ENCODE results near the gene NACC1. TPM values are rescaled to one million over a fixed set of nuclear protein-coding genes. Genes with fewer than 3 reads are reported as not detected.

Gene NACC1
- total RNA-seq, 1 experiment from 2014 or later = 133 TPM

GRCh38 chr19:13093407-13094105 lies 24.5 kb upstream of the NACC1 start:
- POLR2A ChIA-PET (ENCODE audit: unreplicated experiment) = interaction anchor here (0.6 kb wide), 2 partner anchors 39 to 116 kb away, joined by 3 to 4 read pairs; no protein-coding TSS in a partner anchor
- Histone ChIP-seq H3K79me2 (ENCODE audit: low read depth) (no peaks in the 10 kb centered on the region), H3F3A (ENCODE audit: insufficient read depth, low read depth) (peaks cover 5% of the 10 kb centered on the region; the same call in 1 of the 2 replicates), H2AFZ (no peak overlapping the region), H3K36me3 (ENCODE audit: low read depth) (no peaks in the 10 kb centered on the region), H3K4me3 (no peak overlapping the region), H4K20me1 (ENCODE audit: insufficient read depth) (no peaks in the 10 kb centered on the region), H3K4me1 (replicated peaks; ENCODE audit: insufficient read depth) (peaks cover 9% of the 10 kb centered on the region; the same call in 1 of the 2 replicates), H3K27ac (no peak overlapping the region), H3K9me3 (ENCODE audit: insufficient read depth, low read depth) (no peaks in the 10 kb centered on the region), H3K27me3 (ENCODE audit: insufficient read depth, low read depth) (no peaks in the 10 kb centered on the region), H3K9me2 (ENCODE audit: insufficient read depth) (no peaks in the 10 kb centered on the region), H3K4me2 (peak overlapping the region; percentile 13; the same call in 1 of the 2 replicates)
- CTCF ChIA-PET = interaction anchor here (0.5 to 1.3 kb wide), 8 partner anchors 8 to 171 kb away, joined by 3 to 5 read pairs (median 4); no protein-coding TSS in a partner anchor
- DNase-seq = peak; percentile 75
- intact Hi-C loops (cut with micrococcal nuclease; ENCODE audit: unreplicated experiment) = loop anchor here (1.0 to 2.0 kb wide), 2 partner anchors 109 to 115 kb away; no protein-coding TSS in a partner anchor
- no TSS peak for BruUV-seq (replicated peaks)
- no peak for TF ChIP-seq EZH2 (IDR thresholded peaks at IDR 0.05; ENCODE audit: low read depth)
- peak; percentile 99 for TF ChIP-seq CTCF (conservative IDR thresholded peaks at IDR 0.05)

GRCh38 chr19:13094106-13094504 lies 24.0 kb upstream of the NACC1 start:
- no peaks in the 10 kb centered on the region for H3K36me3 ChIP-seq (ENCODE audit: low read depth)
- H3K27me3 ChIP-seq (ENCODE audit: insufficient read depth, low read depth) = no peaks in the 10 kb centered on the region
- no peaks in the 10 kb centered on the region for H4K20me1 ChIP-seq (ENCODE audit: insufficient read depth)
- CTCF ChIA-PET = interaction anchor here (0.5 to 1.3 kb wide), 9 partner anchors 8 to 187 kb away, joined by 3 to 5 read pairs (median 4); no protein-coding TSS in a partner anchor
- no peaks in the 10 kb centered on the region for H3K79me2 ChIP-seq (ENCODE audit: low read depth)
- no peaks in the 10 kb centered on the region for H3K9me2 ChIP-seq (ENCODE audit: insufficient read depth)
- peaks cover 9% of the 10 kb centered on the region; the same call in 1 of the 2 replicates for H3K4me1 ChIP-seq (replicated peaks; ENCODE audit: insufficient read depth)
- no peak for DNase-seq
- H3K4me2 ChIP-seq = peak overlapping the region; percentile 13; the same call in 1 of the 2 replicates
- TF ChIP-seq CTCF (conservative IDR thresholded peaks at IDR 0.05) (peak; percentile 34; the same call in 1 of the 2 replicates), EZH2 (IDR thresholded peaks at IDR 0.05; ENCODE audit: low read depth) (no peak)
- no TSS peak for BruUV-seq (replicated peaks)
- H3F3A ChIP-seq (ENCODE audit: insufficient read depth, low read depth) = peaks cover 5% of the 10 kb centered on the region; the same call in 1 of the 2 replicates
- intact Hi-C loops (cut with micrococcal nuclease; ENCODE audit: unreplicated experiment) = loop anchor here (2.0 kb wide), 1 partner anchor 109 kb away; no protein-coding TSS in a partner anchor
- POLR2A ChIA-PET (ENCODE audit: unreplicated experiment) = interaction anchor here (0.6 kb wide), 2 partner anchors 39 to 117 kb away, joined by 3 to 4 read pairs; no protein-coding TSS in a partner anchor
- H3K9me3 ChIP-seq (ENCODE audit: insufficient read depth, low read depth) = no peaks in the 10 kb centered on the region
- no peak overlapping the region for H2AFZ ChIP-seq
- no peak overlapping the region for H3K4me3 ChIP-seq
- no peak overlapping the region for H3K27ac ChIP-seq

GRCh38 chr19:13094771-13095392 lies 23.2 kb upstream of the NACC1 start:
- no peak for DNase-seq
- H3K4me2 ChIP-seq = no peak overlapping the region
- no peaks in the 10 kb centered on the region for H3K9me3 ChIP-seq (ENCODE audit: insufficient read depth, low read depth)
- TF ChIP-seq EZH2 (IDR thresholded peaks at IDR 0.05; ENCODE audit: low read depth) = no peak
- TF ChIP-seq CTCF (conservative IDR thresholded peaks at IDR 0.05) = no peak
- H3K36me3 ChIP-seq (ENCODE audit: low read depth) = no peaks in the 10 kb centered on the region
- ChIA-PET CTCF (interaction anchor here (0.5 to 0.6 kb wide), 2 partner anchors 109 to 210 kb away, joined by 3 read pairs; no protein-coding TSS in a partner anchor), POLR2A (ENCODE audit: unreplicated experiment) (no interaction called here)
- no peaks in the 10 kb centered on the region for H3K27me3 ChIP-seq (ENCODE audit: insufficient read depth, low read depth)
- H3K4me3 ChIP-seq = no peak overlapping the region
- H3K79me2 ChIP-seq (ENCODE audit: low read depth) = no peaks in the 10 kb centered on the region
- peaks cover 5% of the 10 kb centered on the region; the same call in 1 of the 2 replicates for H3F3A ChIP-seq (ENCODE audit: insufficient read depth, low read depth)
- no peaks in the 10 kb centered on the region for H3K9me2 ChIP-seq (ENCODE audit: insufficient read depth)
- intact Hi-C loops (cut with micrococcal nuclease; ENCODE audit: unreplicated experiment) = loop anchor here (2.0 kb wide), 1 partner anchor 110 kb away; no protein-coding TSS in a partner anchor
- H3K4me1 ChIP-seq (replicated peaks; ENCODE audit: insufficient read depth) = peaks cover 9% of the 10 kb centered on the region; the same call in 1 of the 2 replicates
- no peak overlapping the region for H3K27ac ChIP-seq
- H2AFZ ChIP-seq = no peak overlapping the region
- no peaks in the 10 kb centered on the region for H4K20me1 ChIP-seq (ENCODE audit: insufficient read depth)
- BruUV-seq (replicated peaks) = no TSS peak
